Stimulated activated CD8-positive, alpha-beta memory T cell treated with anti-CD3 and anti-CD28 coated beads, Interleukin-12 subunit alpha, Interleukin-12 subunit beta, amount 100 ng/mL, for 24 hours (primary cell): ENCODE results near the gene MLANA.
"Not testable (repeated sequence)": the region's sequence is repeated elsewhere in the genome, so short reads cannot be mapped to it uniquely, and the experiment has no call there.

Source experiments
- DNase-seq: peaks from one replicate; pipeline ENCODE4 v3.0.0-alpha.2; 2020; ENCODE audit errors: extremely low read depth

Gene MLANA

DNA sequence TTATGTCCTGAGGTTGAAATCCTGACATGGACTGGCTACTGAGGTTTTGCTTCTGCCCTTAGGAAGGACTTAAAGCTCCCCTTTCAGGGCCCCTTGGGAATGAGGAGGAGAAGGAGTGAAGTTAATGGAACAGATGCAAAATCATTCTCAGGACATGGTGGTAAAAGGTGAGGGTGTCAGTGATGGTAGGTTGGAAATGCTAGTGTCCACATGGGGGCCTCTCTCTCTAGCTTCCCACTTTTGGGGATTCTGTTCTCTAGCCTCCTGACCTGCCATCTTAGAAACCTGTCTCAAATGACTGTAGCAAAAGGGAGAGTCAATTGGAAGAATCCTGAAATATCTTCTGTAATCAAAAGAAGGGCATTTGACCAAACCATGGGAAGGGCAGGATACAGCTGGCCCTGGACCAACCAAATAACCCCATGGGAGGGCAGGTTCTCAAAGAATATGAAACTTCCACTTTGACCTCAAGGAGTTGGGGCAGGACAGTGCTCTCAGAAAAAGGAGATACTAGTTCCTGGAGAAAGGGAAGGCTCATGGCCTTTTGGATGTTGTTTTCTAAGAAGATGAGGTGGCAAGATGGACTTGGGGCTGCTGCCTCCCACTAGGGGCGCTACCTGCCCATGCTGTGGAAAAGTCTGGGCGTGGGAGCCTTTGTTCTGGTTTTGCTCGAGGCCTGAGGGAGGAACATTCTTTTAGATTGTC is 21.2 kb upstream of the MLANA start:
- DNase-seq: no peak

GRCh38 chr9:5870020-5870339 is 20.7 kb upstream of the MLANA start:
- no peak for DNase-seq

DNA sequence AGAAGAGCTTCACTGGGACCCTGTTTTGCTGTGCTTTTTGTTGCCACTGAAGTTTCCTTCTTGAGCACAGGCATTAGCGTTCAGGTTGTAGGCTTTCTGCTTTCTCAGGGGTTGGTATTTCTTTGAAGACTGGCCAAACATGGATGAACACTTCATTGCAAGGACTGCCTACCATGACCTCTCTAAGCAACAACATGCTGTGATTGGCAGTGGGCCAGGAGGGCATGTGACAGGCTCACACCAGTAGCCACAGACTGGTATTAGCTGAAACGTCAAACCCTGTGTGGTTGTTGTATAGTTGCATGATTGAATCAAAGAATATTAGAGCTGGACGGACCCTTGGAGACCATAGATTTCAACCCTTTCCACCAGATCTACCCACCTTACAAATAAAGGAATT is 20.0 kb upstream of the MLANA start:
- DNase-seq: no peak

- no peak for DNase-seq
Measured at GRCh38 chr9:5871785-5872184, 18.9 kb upstream of the MLANA start.

- DNase-seq: no peak
Measured at GRCh38 chr9:5872511-5872910, 18.2 kb upstream of the MLANA start.

DNA sequence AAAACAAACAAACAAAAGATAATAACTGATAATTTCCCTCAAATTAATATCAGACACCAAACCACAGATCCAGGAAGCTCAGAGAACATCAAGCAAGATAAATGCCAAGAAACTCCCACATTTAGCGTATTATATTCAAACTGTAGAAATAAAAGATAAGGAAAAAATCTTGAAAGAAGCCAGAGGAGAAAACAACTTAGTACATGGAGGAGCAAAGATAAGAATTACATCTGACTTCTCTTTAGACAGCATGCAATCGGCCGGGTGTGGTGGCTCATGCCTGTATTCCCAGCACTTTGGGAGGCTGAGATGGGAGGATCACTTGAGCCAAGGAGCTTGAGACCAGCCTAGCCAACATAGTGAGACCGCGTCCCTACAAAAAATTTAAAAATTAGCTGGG is 17.2 kb upstream of the MLANA start:
- DNase-seq: no peak

DNA sequence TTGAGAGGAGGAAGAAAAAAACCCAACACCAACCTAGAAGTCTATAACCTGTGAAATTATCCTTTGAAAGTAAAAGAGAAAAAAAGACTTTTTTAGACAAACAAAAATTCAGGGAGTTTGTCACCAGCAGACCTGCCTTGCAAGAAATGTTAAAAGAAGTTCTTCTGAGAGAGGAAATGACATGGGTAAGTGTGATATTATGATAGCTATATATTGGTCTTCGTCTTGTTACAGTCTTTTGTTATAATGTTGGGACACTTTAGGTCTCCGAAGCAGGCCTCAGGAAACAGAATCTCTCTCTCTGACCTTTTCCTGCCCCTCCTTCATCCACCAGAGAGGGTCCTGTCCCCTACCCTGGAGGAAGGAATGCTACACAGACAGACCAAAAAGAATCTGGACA is 16.6 kb upstream of the MLANA start:
- no peak for DNase-seq

DNA sequence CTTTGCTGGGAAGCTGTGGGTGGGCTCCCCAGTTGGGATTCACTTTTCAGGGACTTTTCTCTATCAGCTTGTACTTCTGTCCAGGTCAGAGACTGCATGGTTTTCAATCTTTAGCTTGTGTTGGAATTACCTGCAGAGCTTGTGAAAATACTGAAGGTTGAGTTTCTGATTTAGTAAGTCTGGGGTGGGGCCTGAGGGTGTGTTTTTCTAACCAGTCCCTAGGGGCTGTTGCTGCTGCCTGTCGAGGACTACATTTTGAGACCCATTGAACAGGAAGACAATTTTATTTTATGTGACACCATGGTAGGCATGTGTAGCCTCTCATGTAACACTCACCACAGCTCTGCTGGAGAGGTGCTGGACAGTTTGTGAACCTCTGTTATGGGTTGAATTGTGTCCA is 14.7 kb upstream of the MLANA start:
- no peak for DNase-seq

DNA sequence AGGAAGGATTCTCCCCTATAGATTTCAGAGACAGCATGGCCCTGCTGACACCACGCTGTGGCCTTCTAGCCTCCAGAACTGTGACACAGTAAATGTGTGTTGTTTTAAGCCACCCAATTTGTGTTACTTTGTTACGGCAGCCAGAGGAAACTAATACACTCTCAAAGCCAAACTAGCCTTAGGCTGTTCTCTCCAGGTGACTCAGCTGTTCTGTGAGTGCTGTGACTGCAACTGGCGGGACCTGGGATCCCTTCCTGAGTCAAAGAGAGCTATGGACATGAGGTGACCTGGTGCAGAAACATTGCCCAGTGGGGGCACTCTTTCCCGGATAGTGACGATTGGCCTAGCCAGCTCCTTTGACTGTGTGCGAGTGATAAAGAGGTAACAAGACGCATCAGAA is 14.0 kb upstream of the MLANA start:
- DNase-seq: no peak

- DNase-seq: no peak
Measured at GRCh38 chr9:5879419-5880181, 11.1 kb upstream of the MLANA start.

DNA sequence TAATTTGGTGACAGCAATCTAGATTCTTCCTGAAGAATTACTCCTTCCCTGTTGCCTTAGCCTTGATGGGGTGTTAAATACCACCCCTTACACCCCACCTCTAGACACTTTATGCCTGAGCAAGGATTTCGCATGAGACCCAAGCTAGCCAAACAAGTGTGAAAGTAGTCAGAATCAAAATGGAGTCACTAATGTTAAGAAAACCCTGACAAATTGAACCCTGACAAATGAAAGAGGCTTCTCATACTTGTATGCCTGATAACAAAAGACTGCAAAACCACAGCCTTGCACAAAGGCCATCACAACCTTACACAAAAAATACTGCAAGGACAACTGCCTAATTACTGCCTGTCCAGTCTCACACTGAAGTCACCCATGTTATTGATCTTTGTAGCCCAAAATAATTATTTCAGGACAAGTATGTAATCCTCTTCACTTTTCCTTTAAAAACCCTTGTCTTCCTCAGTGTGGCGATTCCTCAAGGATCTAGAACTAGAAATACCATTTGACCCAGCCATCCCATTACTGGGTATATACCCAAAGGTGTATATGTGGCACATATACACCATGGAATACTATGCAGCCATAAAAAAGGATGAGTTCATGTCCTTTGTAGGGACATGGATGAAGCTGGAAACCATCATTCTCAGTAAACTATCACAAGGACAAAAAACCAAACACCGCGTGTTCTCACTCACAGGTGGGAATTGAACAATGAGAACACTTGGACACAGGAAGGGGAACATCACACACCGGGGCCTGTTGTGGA is 8.3 kb upstream of the MLANA start:
- DNase-seq: not testable (repeated sequence)

DNA sequence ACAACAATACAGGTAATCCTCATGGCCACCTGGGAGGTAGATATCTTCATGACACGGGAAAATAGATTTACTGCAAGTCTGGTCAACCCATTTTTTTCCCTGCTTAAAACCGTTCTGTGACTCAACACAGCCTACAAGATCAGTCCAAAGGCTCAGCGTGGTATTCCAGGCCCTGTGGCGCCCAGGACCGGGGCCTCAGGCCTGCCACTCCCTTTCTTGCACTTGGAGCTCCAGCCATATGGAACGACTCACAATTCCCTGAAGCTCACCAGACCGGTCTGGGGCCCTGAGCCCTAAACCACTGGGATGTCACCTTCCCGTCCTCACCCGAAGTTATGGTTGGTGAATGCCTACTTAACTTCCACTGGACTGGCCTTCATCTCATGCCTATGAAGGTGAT is 6.5 kb upstream of the MLANA start:
- no peak for DNase-seq

DNA sequence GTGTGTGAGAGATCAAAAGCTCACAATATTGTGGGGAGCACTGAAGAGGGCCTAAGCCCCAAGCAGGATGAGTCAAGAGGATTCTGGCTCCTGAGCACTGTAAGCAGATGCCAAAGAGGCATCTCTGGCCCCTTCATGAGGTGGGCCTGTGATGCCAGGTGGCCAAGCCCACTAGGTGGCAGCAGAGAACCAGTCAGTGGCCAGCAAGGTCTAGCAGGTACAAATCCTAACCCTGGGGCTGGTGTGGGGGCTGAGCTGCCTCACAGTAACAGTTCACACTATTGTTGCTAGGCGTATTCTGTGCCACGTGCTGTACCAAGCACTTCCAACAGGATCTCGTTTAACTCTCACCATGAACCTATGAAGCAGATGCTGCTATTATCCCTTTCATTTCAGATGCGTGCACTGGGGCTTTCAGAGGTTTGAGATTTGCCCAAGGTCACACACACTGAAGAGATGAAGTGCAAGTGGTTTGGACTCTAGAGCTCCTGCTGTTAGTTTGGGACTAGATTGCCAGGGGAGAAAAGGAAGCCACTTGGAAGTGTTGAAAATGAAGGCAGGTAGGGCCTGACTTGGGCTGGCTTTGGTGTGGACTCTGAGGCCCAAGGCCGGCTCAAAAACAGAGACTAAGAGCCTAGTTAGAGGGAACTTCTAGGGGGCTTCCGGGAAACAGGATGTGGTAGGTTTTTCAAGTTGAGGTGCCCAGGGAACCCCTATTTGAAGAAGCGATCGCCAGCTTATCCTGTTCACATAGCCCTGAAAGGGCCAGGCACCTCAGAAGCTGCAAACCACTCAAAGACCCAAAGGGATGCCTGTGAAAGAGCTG is 4.4 kb upstream of the MLANA start:
- DNase-seq: peak; percentile 65

- DNase-seq: no peak
Measured at GRCh38 chr9:5892456-5893133, 1.9 kb downstream of the MLANA start.

DNA sequence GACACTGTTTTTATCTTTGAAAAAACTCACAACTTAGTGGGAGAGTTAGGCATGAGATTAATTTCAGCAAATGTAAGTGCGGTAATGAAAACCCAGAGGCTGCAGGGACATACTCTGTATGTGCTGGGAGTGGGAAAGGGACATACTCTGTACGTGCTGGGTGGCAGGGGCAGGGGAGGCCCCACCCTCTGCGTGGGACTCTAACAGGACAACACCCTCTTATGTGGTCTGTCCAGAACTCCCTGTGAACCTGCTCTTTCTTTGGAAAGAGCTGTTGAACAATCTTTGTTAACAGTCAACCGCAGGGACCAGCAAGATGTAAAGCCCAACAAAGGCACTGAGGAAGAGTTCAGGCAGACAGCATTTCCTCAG is 2.4 kb downstream of the MLANA start:
- DNase-seq: no peak

DNA sequence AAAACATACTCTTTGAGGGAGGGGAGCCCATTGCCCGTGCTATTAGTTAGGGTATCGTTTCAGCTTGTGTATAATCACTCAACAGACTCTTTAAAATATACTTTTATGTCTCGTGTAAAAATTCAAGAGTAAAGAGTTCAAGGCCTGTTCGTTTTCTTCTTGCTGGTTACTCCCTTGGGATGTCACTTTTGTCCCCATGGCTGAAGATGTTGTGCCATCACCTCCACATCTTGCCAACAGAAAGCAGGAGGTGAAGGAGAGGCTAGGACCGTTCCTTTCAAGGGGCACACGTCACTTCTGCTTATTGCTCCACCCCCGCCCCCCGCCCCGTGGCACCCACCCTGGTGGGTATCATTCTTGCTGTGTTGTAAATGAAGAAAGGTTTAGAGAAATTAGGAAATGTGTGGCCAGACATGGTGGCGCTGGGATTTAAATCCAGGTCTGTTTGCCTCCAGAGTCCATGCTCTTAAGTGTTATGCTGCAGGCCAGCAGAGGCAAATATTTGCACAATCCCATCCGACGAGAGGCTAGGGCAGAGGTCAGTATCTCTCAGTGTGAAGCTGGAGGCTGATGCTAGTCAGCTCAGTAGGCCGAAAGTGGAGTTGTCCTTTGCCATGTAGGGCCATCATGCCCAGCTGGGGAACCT is 3.0 kb downstream of the MLANA start:
- no peak for DNase-seq

GRCh38 chr9:5894237-5894959 is 3.7 kb downstream of the MLANA start:
- no peak for DNase-seq

- no peak for DNase-seq
Measured at GRCh38 chr9:5895782-5896181, 5.1 kb downstream of the MLANA start.

GRCh38 chr9:5896863-5897262 is 6.2 kb downstream of the MLANA start:
- no peak for DNase-seq

GRCh38 chr9:5897851-5898250 is 7.2 kb downstream of the MLANA start:
- no peak for DNase-seq
